HG02884 (cell line): ENCODE measurements around the gene BRME1.
A peak's percentile ranks its signal among the peaks of the same experiment; 100 is the strongest.

Source experiments
- ATAC-seq: cut with Tn5 transposase; IDR thresholded peaks from one replicate; pipeline ENCODE4 v1.9.1; 2021; ENCODE audit warnings: mild to moderate bottlenecking, moderate library complexity; ENCODE audit not compliant: unreplicated experiment

BRME1 gene

DNA sequence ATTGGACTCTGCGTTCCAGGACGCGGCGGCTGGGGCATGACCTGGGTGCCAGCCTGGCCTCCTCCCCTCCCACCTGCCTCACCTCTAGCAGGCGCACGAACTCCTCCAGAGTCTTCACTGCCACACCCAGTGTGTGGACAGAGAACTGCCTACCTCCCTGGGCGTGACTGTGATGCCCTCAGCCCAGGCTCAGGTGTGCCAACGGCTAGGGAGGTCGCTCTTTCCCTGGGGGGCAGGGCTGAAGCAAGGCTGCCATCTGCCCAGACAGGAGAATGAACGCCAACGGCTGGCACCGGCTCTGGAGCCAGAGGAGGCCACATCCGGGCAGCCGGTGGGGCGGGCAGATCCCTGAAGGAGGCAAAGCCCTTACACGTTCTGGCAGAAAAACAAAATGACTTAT lies 17.6 kb downstream of the BRME1 start:
- ATAC-seq: no peak

DNA sequence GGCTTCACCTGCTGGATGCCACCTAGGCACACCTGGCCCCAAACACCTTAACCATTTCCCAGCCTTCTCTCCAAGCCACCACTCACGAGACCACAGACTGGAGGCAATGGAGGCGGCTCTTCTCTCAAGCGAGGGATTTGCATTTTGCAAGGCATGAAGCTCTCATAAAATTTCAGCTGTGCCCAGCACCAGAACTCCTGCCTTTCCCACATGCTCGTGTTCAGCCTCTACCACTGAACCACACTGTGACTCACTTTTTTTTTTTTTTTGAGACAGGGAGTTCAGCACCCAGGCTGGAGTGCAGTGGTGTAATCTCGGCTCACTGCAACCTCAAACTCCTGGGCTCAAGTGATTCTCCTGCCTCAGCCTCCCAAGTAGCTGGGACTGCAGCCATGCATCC lies 18.4 kb downstream of the BRME1 start:
- no peak for ATAC-seq

DNA sequence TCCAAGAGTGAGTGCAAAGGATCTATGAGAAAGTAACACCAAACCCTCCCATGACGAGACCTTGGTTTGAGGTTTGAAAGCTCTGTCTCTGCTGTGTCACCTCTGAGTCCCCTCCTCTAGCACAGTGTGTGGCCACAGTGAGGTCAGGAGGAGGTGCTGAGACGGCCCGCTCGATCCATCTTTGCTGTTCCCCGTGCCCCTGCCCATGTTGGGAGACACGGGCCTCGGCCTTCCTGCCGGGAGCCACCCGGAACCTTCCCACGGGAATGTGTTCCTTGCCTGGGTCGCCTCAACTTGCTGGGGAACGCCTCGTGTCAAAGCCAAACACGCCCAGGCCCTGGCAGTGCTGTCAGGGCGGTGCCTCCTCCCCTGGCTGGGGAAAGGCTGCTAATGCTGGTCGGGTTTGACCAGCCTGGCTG lies 18.9 kb downstream of the BRME1 start:
- ATAC-seq: no peak

DNA sequence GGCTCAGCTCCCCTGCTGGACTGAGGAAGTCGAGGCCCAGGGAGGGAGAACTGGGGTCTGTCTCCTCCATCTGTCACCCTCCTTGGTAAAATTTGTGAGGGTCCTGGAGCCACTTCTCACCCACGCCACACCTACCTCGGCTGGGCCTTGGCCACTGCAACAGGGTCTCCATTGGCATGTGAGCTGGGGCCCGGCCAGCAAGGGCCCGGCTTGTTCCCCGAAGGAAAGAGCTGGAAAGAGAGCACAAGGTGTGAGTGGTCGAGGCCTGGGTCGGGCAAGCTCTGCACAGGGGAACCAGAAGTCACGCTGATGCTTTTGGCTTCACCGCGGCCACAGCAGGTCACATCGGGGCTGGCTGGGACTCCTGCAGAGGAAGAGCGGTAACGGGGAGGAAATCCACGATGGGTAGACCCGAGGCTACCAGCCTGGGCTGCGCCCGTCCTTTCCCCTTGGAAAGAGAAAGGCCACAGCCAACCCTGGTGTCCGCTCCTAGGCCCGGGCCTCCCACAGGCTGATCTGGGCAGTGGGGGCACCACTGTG lies 20.0 kb downstream of the BRME1 start:
- no peak for ATAC-seq

DNA sequence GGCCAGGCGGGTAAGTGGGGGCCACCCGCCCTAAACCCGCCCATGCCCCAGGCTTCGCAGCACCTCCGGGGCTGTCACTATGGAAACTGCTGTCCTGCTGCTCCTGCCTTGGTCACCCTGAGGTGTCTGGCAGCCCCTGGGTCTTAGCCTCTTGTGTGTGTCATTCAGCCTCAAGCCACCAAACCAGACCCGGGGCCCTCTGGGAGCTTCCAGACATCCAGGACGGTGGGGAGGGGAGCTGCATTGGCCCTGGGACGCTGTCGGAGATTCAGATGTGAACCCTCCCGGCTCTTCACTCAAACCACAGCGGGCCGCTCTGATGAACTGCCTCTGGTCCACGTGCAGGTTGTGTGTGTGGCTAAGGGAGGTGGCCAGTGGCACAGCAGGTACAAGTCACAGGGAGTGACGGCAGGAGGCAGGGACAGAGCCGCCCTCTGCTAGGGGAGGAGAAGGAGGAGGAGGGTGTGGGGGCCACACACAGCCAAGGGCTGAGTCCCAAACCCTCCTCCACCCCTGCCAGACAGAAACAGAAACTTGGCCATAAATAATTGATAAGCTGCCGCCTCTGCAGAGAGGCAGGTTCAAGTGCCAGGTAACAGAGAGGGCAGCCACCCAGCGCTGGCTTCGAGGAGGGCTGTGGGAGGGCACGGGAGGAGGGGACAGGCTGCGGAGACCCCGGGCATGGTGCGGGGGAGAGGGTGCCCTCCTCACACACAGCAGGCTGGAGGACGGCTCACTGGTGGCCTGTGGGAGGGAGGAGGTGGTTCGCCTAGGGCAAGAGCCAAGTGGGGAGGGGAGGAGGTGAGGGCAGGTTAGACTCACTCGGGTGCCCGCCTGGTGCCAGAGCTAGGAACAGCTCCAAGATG lies 21.0 kb downstream of the BRME1 start:
- no peak for ATAC-seq

DNA sequence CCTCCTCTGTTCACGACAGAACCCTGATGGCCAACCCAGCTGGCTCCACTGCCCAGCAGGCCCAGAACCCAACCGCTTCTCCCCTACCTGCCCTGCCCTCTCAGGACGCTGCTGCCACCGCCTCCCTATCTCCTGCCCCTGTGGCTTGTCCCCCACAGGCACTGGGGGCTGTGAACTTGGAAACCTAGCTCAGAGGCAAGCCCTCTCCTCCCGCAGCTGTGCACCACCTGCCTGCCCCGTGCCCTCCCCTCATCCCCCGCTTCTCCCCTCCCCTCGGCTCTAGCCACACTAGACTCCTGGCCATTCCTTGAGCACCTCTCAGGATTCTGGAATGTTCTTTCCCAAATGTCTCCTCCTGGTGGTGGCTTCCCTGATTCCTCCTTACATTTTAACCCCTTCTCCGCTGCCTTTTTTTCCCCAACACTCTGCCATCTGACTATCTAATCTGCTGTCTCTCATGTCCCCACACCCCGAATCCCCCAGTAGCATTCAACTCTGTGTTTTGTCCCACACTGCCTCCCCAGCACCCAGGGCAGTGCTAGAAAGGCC lies 22.3 kb downstream of the BRME1 start:
- ATAC-seq: no peak

DNA sequence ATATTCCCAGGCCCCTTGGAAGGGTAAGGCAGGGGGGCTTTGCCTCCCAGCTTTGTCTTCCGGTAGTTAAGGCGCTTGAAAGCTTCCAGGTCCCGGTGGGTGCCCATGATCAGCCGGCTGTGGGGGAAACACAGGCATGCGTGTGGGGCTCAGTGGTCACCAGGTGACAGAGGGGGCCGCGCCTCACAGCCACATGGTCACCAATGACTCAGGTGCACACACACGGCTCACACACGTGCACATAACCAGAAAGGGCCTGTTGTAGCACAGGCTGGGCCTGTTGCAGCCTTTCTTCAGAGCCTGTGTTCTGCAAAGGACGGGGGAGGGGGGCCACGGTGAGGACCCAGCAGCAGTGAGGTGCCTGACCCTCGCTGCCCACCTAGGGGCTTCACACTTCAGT lies 23.1 kb downstream of the BRME1 start:
- no peak for ATAC-seq

DNA sequence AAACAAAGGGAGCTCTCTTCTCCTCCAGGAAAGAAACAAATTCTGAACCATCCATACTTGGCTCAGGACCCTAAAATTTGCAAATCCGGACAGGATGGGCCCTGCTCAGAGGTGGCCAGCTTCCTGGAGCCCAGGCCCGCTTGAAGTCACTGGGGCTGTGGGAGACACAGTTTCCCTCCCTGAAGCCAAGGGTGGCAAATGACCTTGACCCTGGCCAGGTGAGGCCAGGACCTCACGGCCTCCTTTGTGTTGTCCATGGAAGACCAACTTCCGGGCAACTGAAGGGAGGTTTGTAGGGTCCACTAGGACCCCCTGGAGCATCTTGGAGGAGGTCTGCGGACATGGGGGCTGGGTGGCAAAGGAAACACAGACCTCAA lies 23.5 kb downstream of the BRME1 start:
- no peak for ATAC-seq

DNA sequence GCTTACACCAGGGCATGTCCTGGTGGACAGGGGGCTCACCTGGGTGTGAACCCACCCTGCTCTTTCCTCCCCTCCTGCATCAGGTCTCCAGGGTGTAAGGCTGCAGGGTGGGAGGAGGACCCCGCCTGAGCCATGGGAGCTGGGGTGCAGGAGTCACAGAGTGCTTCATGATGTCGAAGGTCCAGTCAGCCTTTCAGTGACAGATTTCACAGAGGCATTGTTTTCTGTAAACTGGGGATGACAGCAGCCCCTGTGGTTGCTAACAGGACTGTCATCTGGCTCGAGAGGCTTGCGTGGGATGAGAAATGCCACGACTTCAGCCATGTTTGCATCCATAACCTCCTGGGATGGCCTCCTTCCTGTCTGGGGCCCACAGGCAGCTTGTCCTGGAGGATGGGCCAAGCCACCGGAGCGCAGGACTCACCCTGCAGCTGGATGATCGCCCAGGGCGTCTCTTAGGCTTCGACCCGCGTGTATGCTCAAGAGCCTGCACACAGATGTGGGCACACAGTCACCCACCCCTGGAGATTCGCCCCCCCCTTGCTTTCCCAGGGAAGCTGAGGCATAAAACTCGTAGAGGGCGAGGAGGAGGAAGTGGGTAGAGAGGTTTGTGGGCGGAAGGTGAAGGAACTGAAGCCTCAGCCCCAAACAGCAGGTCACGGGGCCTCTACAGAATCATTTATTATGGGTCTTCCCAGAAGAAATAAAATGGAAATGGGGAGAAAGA lies 24.1 kb downstream of the BRME1 start:
- no peak for ATAC-seq

DNA sequence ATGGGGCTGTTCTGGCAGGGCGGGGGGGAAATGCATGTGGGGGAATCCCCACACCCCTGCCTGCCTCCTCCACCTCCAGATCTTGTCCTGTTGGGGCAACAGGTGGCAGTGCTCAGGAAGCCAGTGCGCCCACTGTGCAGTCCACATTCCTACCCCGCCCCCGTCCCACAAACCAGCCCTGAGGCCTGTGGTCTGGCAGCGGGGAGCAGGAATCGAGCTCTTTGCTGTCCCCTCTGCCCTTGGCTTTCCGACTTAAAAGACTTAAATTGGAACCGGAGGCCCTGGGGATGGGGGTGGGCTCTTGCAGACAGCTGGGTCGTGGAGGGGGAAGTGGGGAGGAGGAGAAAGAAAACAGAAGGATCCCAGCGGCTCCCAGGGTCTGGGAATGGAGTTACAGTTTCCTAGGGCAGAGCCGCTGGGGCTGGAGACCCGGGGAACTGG lies 24.6 kb downstream of the BRME1 start:
- ATAC-seq: no peak

DNA sequence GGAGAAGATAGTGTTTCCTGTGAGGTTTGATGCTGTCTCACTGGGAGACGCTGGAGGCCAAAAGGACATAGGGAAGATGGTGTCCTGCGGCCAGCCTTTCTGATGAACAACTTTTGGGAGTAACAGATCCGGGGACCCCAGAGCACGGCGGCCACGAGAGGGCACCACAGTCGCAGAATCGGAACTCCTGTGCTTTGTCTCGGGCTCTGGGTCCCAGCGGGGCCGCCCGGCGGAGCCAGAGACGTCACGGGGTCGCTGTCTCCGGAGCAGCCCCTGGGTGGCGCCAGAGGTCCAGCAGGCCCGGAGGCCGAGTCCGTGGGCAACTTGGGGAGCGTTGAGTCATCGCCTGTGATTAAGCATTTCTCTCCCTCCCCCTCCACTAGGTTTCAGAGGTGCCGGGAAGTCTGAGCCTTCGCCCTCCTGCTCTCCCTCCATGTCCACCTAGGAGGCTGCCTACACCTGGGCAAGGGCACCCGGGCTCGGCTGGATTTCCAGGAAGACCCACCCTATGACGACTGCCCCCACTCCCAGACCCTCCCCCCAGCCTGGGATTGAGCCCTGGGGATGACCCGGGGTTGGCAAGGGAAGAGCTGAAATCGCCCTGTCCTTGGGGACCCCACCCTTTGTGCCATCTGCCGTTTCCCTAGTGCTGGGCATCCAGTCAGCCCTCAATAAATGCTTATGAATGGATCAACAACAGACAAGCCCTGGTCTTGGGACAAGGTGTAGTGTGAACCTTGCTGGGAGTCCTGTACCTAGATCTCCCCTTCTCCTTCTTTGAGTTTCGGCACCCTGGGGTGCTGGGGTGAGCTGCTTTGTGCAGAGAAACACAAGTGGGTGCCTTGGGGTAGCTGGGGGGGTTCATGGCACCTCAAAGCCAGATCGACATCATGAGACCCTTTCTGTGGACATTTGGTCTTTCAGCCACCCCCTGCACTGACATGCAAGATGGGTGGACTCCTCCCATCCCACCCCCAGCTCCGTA lies 25.6 kb downstream of the BRME1 start:
- peak; percentile 66 for ATAC-seq

DNA sequence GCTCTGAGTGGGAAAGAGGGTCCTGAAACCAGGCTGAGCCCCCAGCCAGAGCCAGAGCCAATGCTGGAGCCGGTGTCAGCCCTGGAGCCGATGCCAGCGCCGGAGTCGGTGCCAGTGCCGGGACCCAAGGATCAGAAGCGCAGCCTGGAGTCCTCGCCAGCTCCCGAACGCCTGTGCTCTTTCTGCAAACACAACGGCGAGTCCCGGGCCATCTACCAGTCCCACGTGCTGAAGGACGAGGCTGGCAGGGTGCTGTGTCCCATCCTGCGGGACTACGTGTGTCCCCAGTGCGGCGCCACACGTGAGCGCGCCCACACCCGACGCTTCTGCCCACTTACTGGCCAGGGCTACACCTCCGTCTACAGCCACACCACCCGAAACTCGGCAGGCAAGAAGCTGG lies 28.6 kb downstream of the BRME1 start:
- ATAC-seq: no peak

DNA sequence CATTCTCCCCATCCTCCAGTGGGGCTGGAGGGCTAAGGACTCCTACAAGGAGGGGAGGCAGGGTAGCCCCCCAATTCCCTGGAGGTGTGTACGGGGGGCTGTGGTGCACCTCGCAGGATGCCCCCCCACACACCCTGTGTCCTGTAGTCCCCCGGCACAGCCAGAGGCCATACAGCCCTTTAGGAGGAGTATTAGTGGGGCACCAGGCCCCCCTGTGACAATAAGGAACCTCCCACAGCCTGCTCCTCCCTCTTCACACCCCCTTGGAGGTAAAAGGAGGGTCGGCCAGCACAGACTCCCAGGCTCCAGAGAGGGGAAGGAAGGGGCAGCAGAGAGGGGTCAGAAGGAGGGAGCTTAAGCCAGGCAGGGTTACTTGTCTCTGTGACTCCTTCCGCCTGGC lies 29.1 kb downstream of the BRME1 start, which contains the start of gene NANOS3:
Gene NANOS3, plus strand, starts transcription at position 301 of the 400 bp plus-strand sequence. CDS start 115 bp downstream, outside the sequence.
- ATAC-seq: no peak

DNA sequence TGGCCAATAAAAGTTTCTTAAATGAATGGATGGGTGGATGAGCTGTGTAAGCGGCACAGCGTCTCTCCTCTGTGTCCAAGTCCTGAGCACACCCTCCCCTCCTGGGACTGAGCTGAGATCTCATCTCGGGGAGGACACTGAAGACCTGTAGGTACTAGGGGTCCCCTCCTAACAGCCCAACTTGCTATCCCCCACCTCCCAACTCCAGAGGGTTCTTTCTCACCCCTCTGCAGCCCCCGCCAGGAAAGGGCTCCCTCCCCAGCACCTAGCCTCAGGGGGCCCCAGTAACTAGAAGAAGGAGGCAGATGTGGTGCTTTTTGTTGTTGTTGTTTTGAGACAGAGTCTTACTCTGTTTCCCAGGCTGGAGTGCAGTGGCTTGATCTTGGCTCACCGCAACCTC lies 30.1 kb downstream of the BRME1 start:
- ATAC-seq: no peak

DNA sequence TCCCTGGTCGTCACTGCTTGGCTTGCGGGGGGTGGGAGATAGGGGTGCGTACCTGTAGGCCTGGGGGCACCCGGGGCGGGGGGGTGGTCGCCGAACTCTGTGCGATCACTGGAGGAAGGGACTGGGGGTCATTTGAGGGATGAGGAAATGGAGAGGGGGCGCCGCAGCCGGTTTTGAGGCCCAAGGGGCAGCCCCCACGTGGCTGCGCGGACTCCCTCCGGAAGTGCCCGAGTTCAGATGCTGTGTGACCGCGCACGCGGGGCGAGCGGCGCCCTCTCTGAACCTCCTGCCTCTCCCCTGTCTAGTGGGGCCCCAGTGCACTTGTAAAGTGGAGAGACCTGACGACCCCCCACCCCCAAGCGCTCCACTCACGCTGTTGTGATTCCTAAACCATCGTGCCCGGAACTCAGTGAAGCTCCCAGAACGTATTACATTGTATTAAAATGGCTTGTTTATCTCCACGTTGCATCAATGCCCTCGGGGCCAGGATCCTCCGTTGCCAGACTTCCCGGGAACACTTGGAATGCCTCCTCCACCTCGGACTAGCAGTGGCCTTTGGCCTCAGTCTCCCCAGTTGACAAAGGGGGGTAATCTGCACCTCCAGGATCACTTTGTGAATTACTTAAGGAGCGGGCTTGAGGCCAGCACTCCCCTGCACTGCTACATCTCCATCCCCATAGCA lies 31.9 kb downstream of the BRME1 start:
- ATAC-seq: no peak

DNA sequence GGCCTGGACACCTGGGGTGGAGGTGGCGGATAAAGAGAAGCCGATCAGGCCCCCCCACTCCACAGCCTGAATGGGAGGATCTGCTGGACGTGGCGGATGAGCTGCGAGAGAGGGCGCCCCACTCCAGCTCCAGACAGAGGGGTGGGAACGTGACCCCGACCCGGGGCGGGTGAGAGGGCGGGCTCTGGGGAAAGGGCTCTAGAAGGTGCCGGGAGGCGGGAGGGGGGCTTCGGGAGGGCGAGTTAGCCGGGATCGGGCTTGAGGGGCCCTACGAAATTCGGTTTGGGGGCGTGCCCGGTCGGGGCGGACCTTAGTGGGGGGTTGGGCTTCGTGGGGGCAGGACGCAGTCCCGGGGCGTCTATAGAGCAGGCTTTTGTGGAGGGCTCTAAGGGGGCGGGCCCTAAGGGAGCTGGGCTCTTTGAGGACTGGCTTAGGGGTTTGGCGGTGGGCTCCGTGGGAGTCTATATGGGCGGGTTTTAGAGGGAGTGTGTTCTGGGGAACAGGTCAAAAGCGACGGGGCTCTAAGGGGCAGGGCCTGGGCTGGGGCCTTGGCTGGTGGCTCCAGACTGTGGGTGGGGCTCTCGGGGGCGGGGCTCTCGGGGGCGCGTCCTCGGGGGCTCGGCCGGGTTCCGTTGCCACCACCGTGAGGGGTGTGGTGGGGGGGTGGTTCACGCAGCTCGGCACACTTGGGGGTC lies 33.1 kb downstream of the BRME1 start:
- no peak for ATAC-seq

DNA sequence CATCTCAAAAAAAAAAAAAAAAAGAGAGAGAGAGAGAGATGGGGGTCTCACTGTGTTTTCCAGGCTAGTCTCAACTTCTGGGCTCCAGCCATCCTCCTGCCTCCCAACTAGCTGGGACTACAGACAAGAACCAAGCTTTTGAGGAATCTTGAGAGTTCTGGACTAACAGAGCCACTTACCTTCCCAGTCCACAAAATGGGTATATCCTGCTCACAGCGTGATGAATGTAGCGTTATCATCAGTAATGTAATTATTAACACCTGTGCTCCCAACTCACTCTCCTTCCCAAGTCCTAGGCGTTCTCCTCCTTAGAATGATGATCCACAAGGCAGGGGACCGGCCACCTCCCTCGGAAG lies 33.6 kb downstream of the BRME1 start:
- ATAC-seq: no peak

DNA sequence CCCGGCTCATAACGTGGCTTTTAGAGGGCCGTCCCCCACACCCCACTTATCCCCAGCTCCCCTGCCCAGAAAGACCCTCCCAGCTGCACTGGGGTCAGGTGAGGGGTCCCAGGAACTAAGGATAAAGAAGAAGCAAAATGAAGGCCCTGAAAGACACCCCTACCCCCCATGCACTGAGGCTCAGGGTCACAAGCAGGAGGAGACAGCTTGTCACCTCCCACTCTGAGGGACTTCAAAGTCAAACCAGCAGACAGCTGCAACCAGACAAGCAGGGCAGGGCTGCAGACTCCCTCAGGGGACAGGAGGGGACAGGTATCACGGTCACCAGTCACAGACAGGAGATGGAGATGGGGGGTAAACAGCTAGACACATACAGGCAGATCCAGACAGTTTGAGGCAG lies 35.0 kb downstream of the BRME1 start:
- no peak for ATAC-seq

DNA sequence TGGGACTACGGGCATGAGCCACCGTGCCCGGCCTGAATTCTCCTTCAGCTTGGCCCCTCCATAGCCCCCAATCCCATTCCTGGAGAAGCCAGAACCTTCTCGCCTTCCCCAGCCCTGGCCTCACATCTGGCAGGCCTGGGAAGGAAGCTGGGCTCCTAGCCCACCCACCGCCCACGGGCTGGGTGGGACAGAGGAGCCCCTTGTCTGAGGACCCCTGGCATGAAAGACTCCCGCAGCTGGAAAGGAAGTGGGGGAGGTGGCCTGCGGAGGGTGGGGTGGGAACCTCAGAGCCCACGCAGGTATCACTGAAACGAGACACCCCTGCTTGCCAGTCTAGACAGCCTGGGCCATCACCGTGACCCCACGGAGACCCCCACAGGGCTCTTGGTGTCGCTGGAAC lies 36.6 kb downstream of the BRME1 start:
- ATAC-seq: no peak
